ENCODE measurements around the gene PRAMEF26.
"Not testable (repeated sequence)": the region's sequence is repeated elsewhere in the genome, so short reads cannot be mapped to it uniquely, and the experiment has no call there.

The PRAMEF26 gene

GRCh38 chr1:13155909-13156308 is at the start of gene PRAMEF26:
PRAMEF26 (minus strand) TSS chr1:13156009; CDS start chr1:13153095, 2,914 bp downstream.
- not testable (repeated sequence) for H3K4me3 ChIP-seq (ENCODE audit: low read depth in 1 of 2, low read length in 2 of 2); H3K36me3 ChIP-seq (ENCODE audit: insufficient read depth, low read length); H3K27ac ChIP-seq (ENCODE audit: low read depth, low read length); H3K9ac ChIP-seq (ENCODE audit: low read length); H3K4me1 ChIP-seq (ENCODE audit: insufficient read depth, low read length); H3K9me3 ChIP-seq (ENCODE audit: low read length); H3K27me3 ChIP-seq (ENCODE audit: control insufficient read depth in 1 of 2, insufficient read depth in 2 of 2, low read length in 2 of 2)

DNA sequence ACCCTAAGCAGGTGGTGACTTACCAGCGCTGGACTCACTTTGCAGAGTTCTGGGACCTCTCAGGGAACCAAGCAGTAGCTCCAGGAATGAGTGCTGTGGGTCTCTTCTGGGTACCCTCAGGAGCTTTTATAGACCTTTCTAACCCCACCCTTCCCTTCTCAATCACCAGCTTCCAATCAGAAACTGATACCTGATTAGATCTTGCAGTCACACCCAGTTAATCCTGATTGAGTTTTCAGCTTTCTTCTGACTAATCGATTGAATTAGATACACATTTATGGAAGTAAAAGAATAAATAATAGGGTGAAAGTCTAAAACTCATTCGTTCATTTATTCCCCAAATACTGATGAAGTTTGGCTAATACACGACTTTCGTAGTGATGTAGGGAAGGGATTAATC is 45.5 kb upstream of the PRAMEF26 start, which contains the start of gene PRAMEF13:
TSS of gene PRAMEF13 (minus strand) at position 101 of the 400 bp plus-strand sequence. CDS start 1,820 bp downstream, outside the sequence.
- not testable (repeated sequence) for H3K27me3 ChIP-seq (ENCODE audit: control insufficient read depth in 1 of 2, insufficient read depth in 2 of 2, low read length in 2 of 2); H3K9me3 ChIP-seq (ENCODE audit: low read length); H3K27ac ChIP-seq (ENCODE audit: low read depth, low read length); H3K4me3 ChIP-seq (ENCODE audit: low read depth in 1 of 2, low read length in 2 of 2); H3K36me3 ChIP-seq (ENCODE audit: insufficient read depth, low read length); H3K9ac ChIP-seq (ENCODE audit: low read length); H3K4me1 ChIP-seq (ENCODE audit: insufficient read depth, low read length)

DNA sequence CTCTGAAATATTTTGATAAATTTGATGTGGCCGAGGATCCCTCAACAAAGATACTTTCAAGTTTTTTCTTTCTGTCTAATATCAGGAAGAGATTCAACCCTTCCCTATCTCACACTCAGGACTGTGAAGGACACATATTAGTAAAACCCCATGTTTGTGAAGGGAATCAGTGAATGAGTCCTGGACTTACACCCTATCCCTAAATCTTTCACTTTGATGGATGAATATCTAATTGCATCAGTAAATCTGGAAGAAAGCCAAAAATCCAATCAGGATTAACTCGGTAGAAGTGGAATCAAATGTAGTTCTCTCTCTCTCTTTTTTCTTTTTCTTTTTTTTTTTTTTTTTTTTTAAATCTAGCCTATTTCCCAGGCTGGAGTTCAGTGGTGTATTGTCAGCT is 15.7 kb upstream of the PRAMEF26 start, which contains the start of gene PRAMEF9:
TSS of gene PRAMEF9 (plus strand) at position 301 of the 400 bp plus-strand sequence. CDS start 3,433 bp downstream, outside the sequence.
- H3K27me3 ChIP-seq (ENCODE audit: control insufficient read depth in 1 of 2, insufficient read depth in 2 of 2, low read length in 2 of 2); H3K4me1 ChIP-seq (ENCODE audit: insufficient read depth, low read length); H3K9ac ChIP-seq (ENCODE audit: low read length); H3K36me3 ChIP-seq (ENCODE audit: insufficient read depth, low read length); H3K9me3 ChIP-seq (ENCODE audit: low read length); H3K27ac ChIP-seq (ENCODE audit: low read depth, low read length); H3K4me3 ChIP-seq (ENCODE audit: low read depth in 1 of 2, low read length in 2 of 2): not testable (repeated sequence)

DNA sequence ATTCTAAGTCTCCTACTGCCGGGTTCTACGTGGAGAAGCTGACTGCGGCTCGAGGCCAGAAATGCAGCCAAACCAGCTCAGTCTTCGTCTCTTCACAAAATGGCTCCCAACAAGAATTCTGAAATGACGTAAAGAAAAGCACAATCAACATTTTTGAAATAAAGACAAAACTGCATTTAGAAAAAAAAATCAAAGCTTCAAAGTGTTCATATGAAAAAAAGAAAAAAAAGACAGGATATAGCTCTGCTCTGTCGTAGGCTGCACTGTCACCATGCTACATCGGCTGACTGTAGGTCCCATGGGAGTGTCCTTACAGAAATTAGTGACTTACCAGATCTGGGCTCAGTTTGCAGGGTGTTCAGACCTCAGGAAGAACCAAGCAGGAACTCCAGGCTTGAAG is 9.7 kb upstream of the PRAMEF26 start, which contains the start of gene HNRNPCL4:
TSS of gene HNRNPCL4 (minus strand) at position 101 of the 400 bp plus-strand sequence. CDS start 164 bp downstream, outside the sequence.
- H3K4me3 ChIP-seq (ENCODE audit: low read depth in 1 of 2, low read length in 2 of 2); H3K27ac ChIP-seq (ENCODE audit: low read depth, low read length); H3K9me3 ChIP-seq (ENCODE audit: low read length); H3K36me3 ChIP-seq (ENCODE audit: insufficient read depth, low read length); H3K4me1 ChIP-seq (ENCODE audit: insufficient read depth, low read length); H3K9ac ChIP-seq (ENCODE audit: low read length); H3K27me3 ChIP-seq (ENCODE audit: control insufficient read depth in 1 of 2, insufficient read depth in 2 of 2, low read length in 2 of 2): not testable (repeated sequence)

DNA sequence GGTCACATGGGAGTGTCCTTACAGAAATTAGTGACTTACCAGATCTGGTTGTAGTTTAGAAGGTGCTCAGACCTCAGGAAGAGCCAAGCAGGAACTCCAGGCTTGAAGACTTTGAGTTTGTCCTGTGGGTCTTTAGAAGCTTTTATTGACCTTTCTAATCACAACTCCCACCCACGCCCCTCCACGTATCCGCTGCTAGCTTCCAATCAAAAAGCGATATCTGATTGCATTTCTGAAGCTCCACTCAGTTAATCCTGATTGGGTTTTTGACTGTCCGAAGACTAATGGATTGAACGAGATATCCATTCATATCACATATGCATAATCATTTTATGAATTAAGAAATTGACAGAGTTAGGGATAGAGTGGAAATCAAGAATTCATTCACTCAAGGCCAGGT is 39.1 kb downstream of the PRAMEF26 start, which contains the start of gene HNRNPCL2:
TSS of gene HNRNPCL2 (minus strand) at position 101 of the 400 bp plus-strand sequence. CDS start 454 bp downstream, outside the sequence.
- H3K9me3 ChIP-seq (ENCODE audit: low read length); H3K4me3 ChIP-seq (ENCODE audit: low read depth in 1 of 2, low read length in 2 of 2); H3K27ac ChIP-seq (ENCODE audit: low read depth, low read length); H3K36me3 ChIP-seq (ENCODE audit: insufficient read depth, low read length); H3K4me1 ChIP-seq (ENCODE audit: insufficient read depth, low read length); H3K9ac ChIP-seq (ENCODE audit: low read length); H3K27me3 ChIP-seq (ENCODE audit: control insufficient read depth in 1 of 2, insufficient read depth in 2 of 2, low read length in 2 of 2): not testable (repeated sequence)

Data from muscle layer of colon (tissue), 2 donors.